HG03439 (cell line): ENCODE measurements around the gene ZNF341.
A peak's percentile ranks its signal among the peaks of the same experiment; 100 is the strongest.
"Not testable (repeated sequence)": the region's sequence is repeated elsewhere in the genome, so short reads cannot be mapped to it uniquely, and the experiment has no call there.

Experiments used
- ATAC-seq: cut with Tn5 transposase; IDR thresholded peaks from one replicate; pipeline ENCODE4 v1.9.1; 2021; ENCODE audit warnings: mild to moderate bottlenecking, moderate library complexity; ENCODE audit not compliant: unreplicated experiment

ZNF341 gene

GRCh38 chr20:33731693-33732165, at the start of gene ZNF341:
Gene ZNF341, plus strand, starts transcription at chr20:33731996. Its CDS starts 26 bp downstream, at chr20:33732022.
- peak; percentile 71 for ATAC-seq

GRCh38 chr20:33684533-33685327, 47.1 kb upstream of the ZNF341 start:
- no peak for ATAC-seq

- peak; percentile 37 for ATAC-seq
Measured at GRCh38 chr20:33685328-33686099, 46.3 kb upstream of the ZNF341 start.

GRCh38 chr20:33686100-33686983, 45.5 kb upstream of the ZNF341 start, which contains the start of gene E2F1:
Gene E2F1, minus strand, starts transcription at chr20:33686385. Its CDS starts 121 bp downstream, at chr20:33686264.
- peak; percentile 77 for ATAC-seq

- ATAC-seq: no peak
Measured at GRCh38 chr20:33686984-33687366, 44.8 kb upstream of the ZNF341 start.

- no peak for ATAC-seq
Measured at GRCh38 chr20:33687370-33687915, 44.4 kb upstream of the ZNF341 start.

GRCh38 chr20:33687993-33688937, 43.5 kb upstream of the ZNF341 start:
- no peak for ATAC-seq

- ATAC-seq: no peak
Measured at GRCh38 chr20:33688938-33689424, 42.8 kb upstream of the ZNF341 start.

- ATAC-seq: no peak
Measured at GRCh38 chr20:33689493-33689892, 42.3 kb upstream of the ZNF341 start.

GRCh38 chr20:33689973-33690372, 41.8 kb upstream of the ZNF341 start:
- no peak for ATAC-seq

- ATAC-seq: no peak
Measured at GRCh38 chr20:33693289-33693688, 38.5 kb upstream of the ZNF341 start.

- ATAC-seq: no peak
Measured at GRCh38 chr20:33693741-33694638, 37.8 kb upstream of the ZNF341 start.

GRCh38 chr20:33694639-33695012, 37.2 kb upstream of the ZNF341 start:
- no peak for ATAC-seq

GRCh38 chr20:33696448-33696847, 35.3 kb upstream of the ZNF341 start:
- no peak for ATAC-seq

GRCh38 chr20:33697129-33697528, 34.7 kb upstream of the ZNF341 start:
- ATAC-seq: no peak

GRCh38 chr20:33698966-33699365, 32.8 kb upstream of the ZNF341 start:
- not testable (repeated sequence) for ATAC-seq

- ATAC-seq: not testable (repeated sequence)
Measured at GRCh38 chr20:33700696-33701441, 30.9 kb upstream of the ZNF341 start.
